ENCODE data around the gene SELENOV. TPM values are rescaled to one million over a fixed set of nuclear protein-coding genes. Genes with fewer than 3 reads are reported as not detected.

The SELENOV gene
- total and polyA plus RNA-seq, 9 of the 15 experiments (the other 6 are each of a cell fraction or from before 2014, with no cell fraction given): 0.04 to 0.09 (median 0.06) TPM; not detected in 4

- peak within 1 kb of the TSS; percentile 9 to 76; a peak in 3 of 4 replicates for H3K9ac ChIP-seq (ENCODE audit: insufficient read depth in 1 of 2, low read depth in 2 of 2, low read length in 2 of 2)
- peaks cover 10 to 29% of the 10 kb centered on the region in 2 experiments; a peak in 4 of 5 replicates for H3K4me1 ChIP-seq (replicated peaks in 1 of 2; ENCODE audit: control insufficient read depth in 2 of 2, insufficient read depth in 2 of 2, low read length in 2 of 2)
- 63% methylated on average over 35 of the region's 60 CpGs for WGBS (ENCODE audit: insufficient coverage, low coverage, missing lambda C conversion rate)
- peak within 1 kb of the TSS; percentile 97 for H2AFZ ChIP-seq (ENCODE audit: low read depth, low read length)
- H3K4me3 ChIP-seq: peak within 1 kb of the TSS; percentile 22
- no peak for FAIRE-seq
- H4K20me1 ChIP-seq (replicated peaks; ENCODE audit: control insufficient read depth, insufficient read depth, low read length): no peaks in the 10 kb centered on the region
- CTCF ChIA-PET (ENCODE audit: low intra/inter-chr PET ratio): interaction anchor here (0.7 to 1.1 kb wide), 2 partner anchors 48 to 128 kb away, joined by 3 read pairs; no protein-coding TSS in a partner anchor
- intact Hi-C loops (cut with micrococcal nuclease) (loop anchor here (1.0 to 5.0 kb wide), 3 partner anchors 18 to 173 kb away; partner anchors contain the start of genes EID2B and TIMM50), in situ Hi-C loops (cut with MboI) (no loop called here)
- no peak within 1 kb of the TSS for H3K27ac ChIP-seq (ENCODE audit: extremely low read depth, low read depth, low read length)
- peak within 1 kb of the TSS; percentile 82 for H3K4me2 ChIP-seq (ENCODE audit: insufficient read depth, low read length)
- H3K79me2 ChIP-seq (ENCODE audit: control insufficient read depth, insufficient read depth, low read length): no peaks in the 10 kb centered on the region
- BruUV-seq (replicated peaks): no TSS peak
- peak; percentile 36 to 57 (median 53) for DNase-seq (ENCODE audit: extremely low read depth in 1 of 4, low spot score in 3 of 4)
- no peaks in the 10 kb centered on the region for H3K36me3 ChIP-seq (ENCODE audit: control insufficient read depth, insufficient read depth, low read length)
- H3K9me3 ChIP-seq (replicated peaks; ENCODE audit: control insufficient read depth, insufficient read depth, low read depth, low read length): no peaks in the 10 kb centered on the region
- POLR2A ChIA-PET: interaction anchor here (0.8 to 2.6 kb wide), 2 partner anchors 9 to 18 kb away, joined by 5 to 15 read pairs; partner anchors contain the start of gene TIMM50
- ATAC-seq: peak; percentile 45
- no peaks in the 10 kb centered on the region for H3K27me3 ChIP-seq (ENCODE audit: control insufficient read depth in 2 of 2, insufficient read depth in 2 of 2, low read length in 2 of 2)
- H3K9me1 ChIP-seq (ENCODE audit: control insufficient read depth, insufficient read depth, low read length): no peaks in the 10 kb centered on the region
- TF ChIP-seq ZNF12 (CRISPR knock-in tag; IDR thresholded peaks at IDR 0.05) (no peak), MAFG (tag; conservative IDR thresholded peaks at IDR 0.05) (no peak), ZNF347 (CRISPR knock-in tag; IDR thresholded peaks at IDR 0.05; ENCODE audit: low read depth) (no peak), PRDM10 (IDR thresholded peaks at IDR 0.05; ENCODE audit: partially characterized antibody) (no peak), ZBTB33 (CRISPR knock-in tag; IDR thresholded peaks at IDR 0.05) (peak; percentile 74), VEZF1 (CRISPR knock-in tag; IDR thresholded peaks at IDR 0.05) (peak; percentile 41; the same call in 1 of the 2 replicates), MXD1 (CRISPR knock-in tag; IDR thresholded peaks at IDR 0.05; ENCODE audit: borderline replicate concordance, poor library complexity, severe bottlenecking) (no peak), ZNF197 (CRISPR knock-in tag; IDR thresholded peaks at IDR 0.05; ENCODE audit: low read depth) (no peak), TBL1XR1 (IDR thresholded peaks at IDR 0.05; ENCODE audit: low read length in 2 of 2) (no peak), HNRNPLL (IDR thresholded peaks at IDR 0.05; ENCODE audit: low read depth, low read length, poor library complexity, severe bottlenecking) (no peak), ZNF589 (CRISPR knock-in tag; IDR thresholded peaks at IDR 0.05; ENCODE audit: low read depth) (no peak), ZNF133 (CRISPR knock-in tag; IDR thresholded peaks at IDR 0.05) (no peak)
Observed at GRCh38 chr19:39498798-39499642, 15.9 kb upstream of the SELENOV start, which contains the start of gene DLL3. Gene DLL3, plus strand, starts transcription at chr19:39498947. Its CDS starts 28 bp downstream, at chr19:39498975.

All from K562 (cell line).